ENCODE measurements around the gene NAA16.

DNA sequence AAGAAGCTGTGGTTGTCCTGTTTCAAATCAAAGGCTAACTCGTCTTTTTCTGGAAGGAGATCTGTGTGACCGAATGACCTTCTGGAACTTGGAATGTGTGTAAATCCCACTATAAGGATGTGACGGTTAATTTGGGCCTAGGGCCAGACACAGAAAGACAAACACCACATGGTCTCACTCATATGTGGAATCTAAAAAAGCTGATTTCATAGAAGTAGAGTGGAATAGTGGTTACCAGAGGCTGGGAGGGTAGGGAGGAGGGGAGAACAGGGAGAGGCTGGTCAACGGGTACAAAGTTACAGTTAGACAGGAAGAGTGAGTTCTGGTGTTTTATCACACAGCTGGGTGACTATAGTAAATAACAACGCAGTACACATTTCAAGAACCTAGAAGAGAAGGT lies 107.0 kb downstream of the NAA16 start:
- TF ChIP-seq CTCF (IDR thresholded peaks at IDR 0.05): no peak
- TF ChIP-seq POLR2A (IDR thresholded peaks at IDR 0.05): no peak
- TF ChIP-seq POLR2AphosphoS5 (IDR thresholded peaks at IDR 0.05): no peak

Data from breast epithelium (tissue), 3 donors.